ENCODE measurements around the gene LIPE. TPM values are rescaled to one million over a fixed set of nuclear protein-coding genes. Genes with fewer than 3 reads are reported as not detected.

LIPE gene
- total RNA-seq, 1 donor from 2014 or later = 38.5 TPM

GRCh38 chr19:42366673-42367072, 60.5 kb downstream of the LIPE start:
- intact Hi-C loops (cut with micrococcal nuclease) = no loop called here
- peaks cover 1% of the 10 kb centered on the region for H3K27me3 Mint-ChIP-seq (ENCODE audit: insufficient read depth)
- no peaks in the 10 kb centered on the region for H3K4me1 Mint-ChIP-seq (ENCODE audit: low read depth)
- H3K27ac Mint-ChIP-seq = no peak overlapping the region
- DNase-seq (ENCODE audit: low spot score) = no peak
- peaks cover 5% of the 10 kb centered on the region for H3K36me3 Mint-ChIP-seq (ENCODE audit: low read depth)
- peaks cover 11% of the 10 kb centered on the region for H3K9me3 Mint-ChIP-seq
- no peak overlapping the region for H3K4me3 Mint-ChIP-seq

DNA sequence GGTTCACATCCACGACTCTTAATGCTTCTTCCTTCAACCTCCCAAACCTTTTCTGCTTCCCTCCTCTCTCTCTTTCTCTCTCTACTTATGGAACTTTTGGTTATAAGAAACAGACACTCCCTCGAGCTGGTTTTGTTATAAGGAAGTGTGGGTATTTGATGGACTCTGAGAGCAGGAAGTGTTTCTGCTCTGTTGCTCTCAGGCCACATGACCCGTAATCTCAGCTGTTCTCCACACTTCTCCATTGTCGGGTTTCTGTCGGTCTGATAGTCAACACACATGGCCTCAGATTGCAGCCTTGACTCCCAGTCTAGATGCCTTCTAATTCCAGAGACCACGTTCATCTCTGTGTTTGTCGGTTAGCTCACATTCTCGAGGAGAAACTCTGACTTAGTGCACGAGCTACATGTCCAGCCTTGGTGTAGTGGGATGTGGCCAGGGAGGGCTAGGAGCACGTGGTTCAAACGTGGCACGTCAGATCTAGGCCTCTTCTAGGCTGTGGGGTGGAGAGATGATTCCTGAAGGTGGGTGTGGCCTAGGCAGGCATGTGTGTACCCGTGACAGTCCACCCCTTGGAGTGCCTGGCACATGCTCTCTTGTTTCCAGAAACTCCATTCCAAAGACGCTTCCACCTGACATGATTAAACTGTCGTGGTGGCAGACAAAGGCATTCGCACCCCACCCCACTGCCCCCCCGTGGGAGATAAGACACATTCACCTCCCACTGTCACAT, 63.4 kb downstream of the LIPE start:
- Mint-ChIP-seq H3K9me3 (peaks cover 11% of the 10 kb centered on the region), H3K4me1 (ENCODE audit: low read depth) (no peaks in the 10 kb centered on the region), H3K27ac (no peak overlapping the region), H3K36me3 (ENCODE audit: low read depth) (peaks cover 5% of the 10 kb centered on the region), H3K4me3 (no peak overlapping the region), H3K27me3 (ENCODE audit: insufficient read depth) (no peaks in the 10 kb centered on the region)
- intact Hi-C loops (cut with micrococcal nuclease) = no loop called here
- no peak for DNase-seq (ENCODE audit: low spot score)

- H3K4me1 Mint-ChIP-seq (ENCODE audit: low read depth) = no peaks in the 10 kb centered on the region
- H3K27me3 Mint-ChIP-seq (ENCODE audit: insufficient read depth) = no peaks in the 10 kb centered on the region
- peaks cover 11% of the 10 kb centered on the region for H3K9me3 Mint-ChIP-seq
- H3K27ac Mint-ChIP-seq = no peak overlapping the region
- H3K4me3 Mint-ChIP-seq = no peak overlapping the region
- intact Hi-C loops (cut with micrococcal nuclease) = no loop called here
- DNase-seq (ENCODE audit: low spot score) = no peak
- peaks cover 5% of the 10 kb centered on the region for H3K36me3 Mint-ChIP-seq (ENCODE audit: low read depth)
Measured at GRCh38 chr19:42362891-42363440, 64.2 kb downstream of the LIPE start.

DNA sequence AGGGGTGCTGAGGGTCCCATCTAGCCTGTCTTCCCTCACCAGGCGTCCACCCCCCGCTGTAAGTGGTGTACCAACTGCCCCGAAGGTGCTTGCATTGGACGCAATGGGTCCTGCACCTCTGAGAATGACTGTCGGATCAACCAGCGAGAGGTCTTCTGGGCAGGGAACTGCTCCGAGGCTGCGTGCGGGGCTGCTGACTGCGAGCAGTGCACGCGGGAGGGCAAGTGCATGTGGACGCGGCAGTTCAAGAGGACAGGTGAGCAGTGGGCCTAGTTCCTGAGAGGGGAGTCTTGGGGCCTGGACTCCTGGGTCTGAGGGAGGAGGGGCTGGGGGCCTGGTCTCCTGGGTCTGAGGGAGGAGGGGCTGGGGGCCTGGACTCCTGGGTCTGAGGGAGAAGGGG, 64.8 kb downstream of the LIPE start:
- intact Hi-C loops (cut with micrococcal nuclease) = no loop called here
- Mint-ChIP-seq H3K4me3 (no peak overlapping the region), H3K27me3 (ENCODE audit: insufficient read depth) (no peaks in the 10 kb centered on the region), H3K36me3 (ENCODE audit: low read depth) (peaks cover 5% of the 10 kb centered on the region), H3K9me3 (peaks cover 11% of the 10 kb centered on the region), H3K4me1 (ENCODE audit: low read depth) (no peaks in the 10 kb centered on the region), H3K27ac (no peak overlapping the region)
- DNase-seq (ENCODE audit: low spot score) = no peak

- H3K27me3 Mint-ChIP-seq (ENCODE audit: insufficient read depth) = no peaks in the 10 kb centered on the region
- H3K4me1 Mint-ChIP-seq (ENCODE audit: low read depth) = no peaks in the 10 kb centered on the region
- no peak for DNase-seq (ENCODE audit: low spot score)
- peaks cover 5% of the 10 kb centered on the region for H3K36me3 Mint-ChIP-seq (ENCODE audit: low read depth)
- no peak overlapping the region for H3K4me3 Mint-ChIP-seq
- intact Hi-C loops (cut with micrococcal nuclease) = no loop called here
- H3K9me3 Mint-ChIP-seq = peaks cover 11% of the 10 kb centered on the region
- H3K27ac Mint-ChIP-seq = no peak overlapping the region
Measured at GRCh38 chr19:42361545-42361910, 65.7 kb downstream of the LIPE start.

DNA sequence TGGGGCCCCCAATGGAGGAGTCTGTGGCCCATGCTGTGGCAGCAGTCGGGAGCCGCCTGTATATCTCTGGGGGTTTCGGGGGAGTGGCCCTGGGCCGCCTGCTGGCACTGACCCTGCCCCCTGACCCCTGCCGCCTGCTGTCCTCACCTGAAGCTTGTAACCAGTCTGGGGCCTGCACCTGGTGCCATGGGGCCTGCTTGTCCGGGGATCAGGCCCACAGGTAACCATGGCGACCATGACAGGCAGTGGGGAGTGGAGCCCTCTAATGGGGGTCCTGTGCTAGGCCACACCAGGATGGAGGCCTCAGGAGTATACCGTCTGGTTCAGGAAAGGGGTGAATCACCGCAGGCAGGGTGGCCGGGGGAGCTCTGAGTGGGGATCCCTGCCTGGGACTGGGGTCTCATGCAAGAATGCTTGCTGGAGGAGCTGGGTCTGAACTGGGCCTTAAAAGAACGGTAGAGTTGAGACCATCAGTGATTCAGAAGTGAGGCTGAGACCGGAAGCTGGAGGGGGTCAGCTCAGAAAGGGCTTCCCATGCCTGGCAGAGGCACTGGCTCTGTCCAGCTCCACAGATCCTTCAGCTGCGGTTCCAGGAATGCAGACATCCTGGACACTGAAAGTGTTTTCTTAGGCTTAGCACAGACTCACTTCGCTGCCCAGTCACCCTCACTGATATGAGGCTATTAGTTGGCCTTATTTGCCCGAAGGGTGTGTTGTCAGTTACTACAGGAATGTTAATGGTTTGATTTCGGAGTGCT, 66.2 kb downstream of the LIPE start:
- intact Hi-C loops (cut with micrococcal nuclease) = no loop called here
- H3K27ac Mint-ChIP-seq = no peak overlapping the region
- peaks cover 5% of the 10 kb centered on the region for H3K36me3 Mint-ChIP-seq (ENCODE audit: low read depth)
- no peaks in the 10 kb centered on the region for H3K27me3 Mint-ChIP-seq (ENCODE audit: insufficient read depth)
- no peak overlapping the region for H3K4me3 Mint-ChIP-seq
- no peak for DNase-seq (ENCODE audit: low spot score)
- no peaks in the 10 kb centered on the region for H3K4me1 Mint-ChIP-seq (ENCODE audit: low read depth)
- H3K9me3 Mint-ChIP-seq = peaks cover 11% of the 10 kb centered on the region

DNA sequence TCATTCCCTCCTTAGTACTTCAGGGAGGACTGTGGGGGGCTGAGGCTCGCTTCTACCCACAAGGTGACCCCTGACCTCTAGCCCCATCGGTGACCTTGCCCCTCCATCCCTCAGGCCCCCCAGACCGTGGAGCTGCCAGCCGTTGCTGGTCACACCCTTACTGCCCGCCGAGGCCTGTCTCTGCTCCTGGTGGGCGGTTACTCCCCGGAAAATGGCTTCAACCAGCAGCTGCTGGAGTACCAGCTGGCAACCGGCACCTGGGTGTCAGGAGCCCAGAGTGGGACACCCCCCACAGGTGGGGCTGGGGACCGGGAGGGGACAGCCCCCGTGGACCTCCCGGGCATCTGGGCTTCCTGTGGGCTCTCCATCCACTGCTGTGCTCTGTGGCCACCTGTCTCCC, 69.9 kb downstream of the LIPE start:
- Mint-ChIP-seq H3K4me3 (no peak overlapping the region), H3K9me3 (no peaks in the 10 kb centered on the region), H3K36me3 (ENCODE audit: low read depth) (no peaks in the 10 kb centered on the region), H3K27me3 (ENCODE audit: insufficient read depth) (no peaks in the 10 kb centered on the region), H3K27ac (no peak overlapping the region), H3K4me1 (ENCODE audit: low read depth) (no peaks in the 10 kb centered on the region)
- intact Hi-C loops (cut with micrococcal nuclease) = no loop called here
- no peak for DNase-seq (ENCODE audit: low spot score)

- Mint-ChIP-seq H3K4me3 (no peak overlapping the region), H3K36me3 (ENCODE audit: low read depth) (no peaks in the 10 kb centered on the region), H3K27ac (no peak overlapping the region), H3K4me1 (ENCODE audit: low read depth) (no peaks in the 10 kb centered on the region), H3K9me3 (no peaks in the 10 kb centered on the region), H3K27me3 (ENCODE audit: insufficient read depth) (no peaks in the 10 kb centered on the region)
- intact Hi-C loops (cut with micrococcal nuclease) = no loop called here
- DNase-seq (ENCODE audit: low spot score) = no peak
Measured at GRCh38 chr19:42356686-42357085, 70.5 kb downstream of the LIPE start.

- Mint-ChIP-seq H3K27me3 (ENCODE audit: insufficient read depth) (no peaks in the 10 kb centered on the region), H3K36me3 (ENCODE audit: low read depth) (no peaks in the 10 kb centered on the region), H3K27ac (no peak overlapping the region), H3K4me1 (ENCODE audit: low read depth) (no peaks in the 10 kb centered on the region), H3K4me3 (no peak overlapping the region), H3K9me3 (no peaks in the 10 kb centered on the region)
- no peak for DNase-seq (ENCODE audit: low spot score)
- intact Hi-C loops (cut with micrococcal nuclease) = no loop called here
Measured at GRCh38 chr19:42355896-42356295, 71.3 kb downstream of the LIPE start.

GRCh38 chr19:42353341-42354015, 73.7 kb downstream of the LIPE start:
- intact Hi-C loops (cut with micrococcal nuclease) = no loop called here
- Mint-ChIP-seq H3K27ac (no peak overlapping the region), H3K9me3 (no peaks in the 10 kb centered on the region), H3K36me3 (ENCODE audit: low read depth) (no peaks in the 10 kb centered on the region), H3K27me3 (ENCODE audit: insufficient read depth) (no peaks in the 10 kb centered on the region), H3K4me3 (no peak overlapping the region), H3K4me1 (ENCODE audit: low read depth) (no peaks in the 10 kb centered on the region)
- no peak for DNase-seq (ENCODE audit: low spot score)

DNA sequence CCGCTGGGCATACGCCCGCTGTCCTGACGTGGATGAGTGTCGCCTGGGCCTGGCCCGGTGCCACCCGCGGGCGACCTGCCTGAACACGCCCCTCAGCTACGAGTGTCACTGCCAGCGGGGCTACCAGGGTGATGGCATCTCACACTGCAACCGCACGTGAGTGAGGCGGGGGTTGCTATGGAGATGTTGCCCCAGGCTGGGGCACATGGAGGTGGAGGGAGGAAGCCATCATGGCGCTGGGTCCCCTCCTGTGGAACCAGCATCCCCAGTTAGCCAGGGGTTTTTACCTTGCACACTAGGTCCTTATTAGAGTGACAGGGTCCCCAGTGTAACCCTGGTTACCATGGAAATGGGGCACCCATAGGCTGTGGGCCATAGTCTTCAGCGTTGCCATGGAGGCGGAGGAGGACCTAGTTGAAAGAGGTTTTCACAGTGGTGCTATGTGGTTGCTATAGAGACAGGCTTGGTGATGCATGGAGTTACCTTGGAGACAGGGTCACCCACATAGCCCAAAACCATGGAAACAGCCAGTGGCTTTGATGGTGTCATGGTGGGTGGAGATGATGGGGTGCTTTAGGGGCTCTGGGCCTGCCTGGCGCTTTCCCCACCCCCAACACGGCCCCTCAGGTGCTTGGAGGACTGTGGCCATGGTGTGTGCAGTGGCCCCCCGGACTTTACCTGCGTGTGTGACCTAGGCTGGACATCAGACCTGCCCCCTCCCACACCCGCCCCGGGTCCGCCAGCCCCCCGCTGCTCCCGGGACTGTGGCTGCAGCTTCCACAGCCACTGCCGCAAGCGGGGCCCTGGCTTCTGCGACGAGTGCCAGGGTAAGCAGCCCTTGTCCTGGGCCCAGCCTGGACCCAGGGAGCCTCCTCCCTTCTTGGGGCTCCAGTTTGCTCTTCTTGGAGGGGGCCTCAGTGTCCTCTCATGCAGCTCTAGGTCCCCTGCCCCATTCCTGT, 74.6 kb downstream of the LIPE start:
- DNase-seq (ENCODE audit: low spot score) = no peak
- H3K27me3 Mint-ChIP-seq (ENCODE audit: insufficient read depth) = no peaks in the 10 kb centered on the region

More for the DNA sequence above, 74.6 kb downstream of the LIPE start:
- H3K4me3 Mint-ChIP-seq = no peak overlapping the region
- intact Hi-C loops (cut with micrococcal nuclease) = no loop called here
- H3K4me1 Mint-ChIP-seq (ENCODE audit: low read depth) = no peaks in the 10 kb centered on the region
- H3K9me3 Mint-ChIP-seq = no peaks in the 10 kb centered on the region
- H3K36me3 Mint-ChIP-seq (ENCODE audit: low read depth) = no peaks in the 10 kb centered on the region
- H3K27ac Mint-ChIP-seq = no peak overlapping the region
